Endothelial cell of umbilical vein (primary cell): ENCODE data around the gene RPS27L. TPM values are rescaled to one million over a fixed set of nuclear protein-coding genes. Genes with fewer than 3 reads are reported as not detected.
A peak's percentile ranks its signal among the peaks of the same experiment; 100 is the strongest.

Experiments used
- BruUV-seq: library from RNA; stranded (reverse); fragments of 400-500 nt; replicated peaks from 2 replicates; lab custom pipeline; 2021; lab: Mats Ljungman, UMichigan
- CTCF ChIA-PET: fragments of 300-600, 350-600 bp; sonication (Branson Sonifier 250); formaldehyde crosslinking; loops from one replicate; lab custom pipeline; 2021; ENCODE audit warnings: antibody characterized with exemption, inconsistent platforms; lab: Charles Lee
- POLR2A ChIA-PET: fragments of 300-600, 350-600 bp; sonication (Branson Sonifier 250); formaldehyde crosslinking; loops from one replicate; lab custom pipeline; 2021; ENCODE audit warnings: antibody characterized with exemption, inconsistent platforms; lab: Charles Lee
- DNase-seq: peaks from one replicate; pipeline ENCODE4 v3.0.0-alpha.2; 2011; ENCODE audit warnings: low read depth, low spot score
- FAIRE-seq: peaks from 2 replicates; lab custom pipeline; 2011; peaks lifted over from hg19 to GRCh38; lab: Jason Lieb, UNC
- H2AFZ ChIP-seq: 2 replicates; pipeline ENCODE4 v1.6.0; 2012; ENCODE audit warnings: low read depth, low read length, control low read depth, inconsistent platforms
- H3K27ac ChIP-seq: 2 replicates; pipeline ENCODE4 v1.5.1; 2011; ENCODE audit warnings: low read depth, mild to moderate bottlenecking, control low read depth, low read length, moderate library complexity; ENCODE audit not compliant: insufficient read depth
- H3K27me3 ChIP-seq, 2 experiments: 2 replicates each; pipeline versions ENCODE4 v1.6.0 to v1.6.1; 2011; ENCODE audit warnings: low read length in 2 of 2, mixed read lengths in 1 of 2; ENCODE audit not compliant: control insufficient read depth in 2 of 2, insufficient read depth in 2 of 2
- H3K36me3 ChIP-seq, 2 experiments: 2 replicates in 1 of 2; 3 replicates in 1 of 2; pipeline ENCODE4 v1.5.1; 2011; ENCODE audit warnings: low read length in 2 of 2, mild to moderate bottlenecking in 1 of 2, moderate library complexity in 1 of 2; ENCODE audit not compliant: control insufficient read depth in 2 of 2, insufficient read depth in 2 of 2; ENCODE audit errors: extremely low read depth in 1 of 2
- H3K4me1 ChIP-seq: 3 replicates; pipeline ENCODE4 v1.5.1; 2011; ENCODE audit warnings: mild to moderate bottlenecking, low read length; ENCODE audit not compliant: control insufficient read depth, insufficient read depth; ENCODE audit errors: extremely low read depth
- H3K4me2 ChIP-seq: 2 replicates; pipeline ENCODE4 v1.6.1; 2011; ENCODE audit warnings: low read length, control low read depth, mixed read lengths; ENCODE audit not compliant: insufficient read depth
- H3K4me3 ChIP-seq, 3 experiments: fragments of 200-600 bp in 1 of 3; sonication (generic), shearing (Covaris generic) in 1 of 3; replicated peaks in 1 of 3; 2 replicates each; pipeline ENCODE4 v1.5.1; 2011 to 2016; ENCODE audit warnings: control low read depth in 3 of 3, low read length in 3 of 3, mild to moderate bottlenecking in 2 of 3, inconsistent platforms in 1 of 3, low read depth in 1 of 3, moderate library complexity in 1 of 3; ENCODE audit not compliant: insufficient read depth in 1 of 3
- H3K79me2 ChIP-seq: 2 replicates; pipeline ENCODE4 v1.6.0; 2012; ENCODE audit warnings: low read length, inconsistent platforms; ENCODE audit not compliant: control insufficient read depth, insufficient read depth
- H3K9ac ChIP-seq: replicated peaks from 2 replicates; pipeline ENCODE3; 2011; ENCODE audit warnings: low read length, control low read depth; ENCODE audit not compliant: insufficient read depth; ENCODE audit errors: extremely low read depth
- H3K9me1 ChIP-seq: replicated peaks from 3 replicates; pipeline ENCODE4 v1.6.0; 2011; ENCODE audit warnings: mild to moderate bottlenecking, low read length; ENCODE audit not compliant: control insufficient read depth, insufficient read depth; ENCODE audit errors: extremely low read depth
- H3K9me3 ChIP-seq: replicated peaks from 2 replicates; pipeline ENCODE4 v1.5.1; 2012; ENCODE audit warnings: low read length, inconsistent platforms; ENCODE audit not compliant: control insufficient read depth, insufficient read depth
- H4K20me1 ChIP-seq: replicated peaks from 2 replicates; pipeline ENCODE3; 2011; ENCODE audit warnings: mild to moderate bottlenecking, low read length; ENCODE audit not compliant: control insufficient read depth, insufficient read depth; ENCODE audit errors: extremely low read depth
- EZH2 ChIP-seq: IDR thresholded peaks from 2 replicates; pipeline ENCODE4 v1.6.1; 2012; ENCODE audit warnings: borderline replicate concordance, low read depth, mild to moderate bottlenecking, moderate library complexity, low read length, inconsistent platforms; ENCODE audit not compliant: severe bottlenecking
- FOS ChIP-seq: IDR thresholded peaks from 2 replicates; pipeline ENCODE4 v1.6.1; 2011; ENCODE audit warnings: mild to moderate bottlenecking, low read length, moderate library complexity, borderline replicate concordance; ENCODE audit not compliant: insufficient read depth
- JUN ChIP-seq: IDR thresholded peaks from 2 replicates; pipeline ENCODE4 v1.6.1; 2011; ENCODE audit warnings: borderline replicate concordance, low read depth; ENCODE audit not compliant: insufficient read length, insufficient read depth
- MAX ChIP-seq: IDR thresholded peaks from 2 replicates; pipeline ENCODE4 v1.6.1; 2011; ENCODE audit not compliant: insufficient read depth, insufficient read length
- MYC ChIP-seq: IDR thresholded peaks from one replicate; pipeline ENCODE4 v1.6.1; 2011; ENCODE audit warnings: mild to moderate bottlenecking, low read depth, low read length
- POLR2A ChIP-seq: IDR thresholded peaks from 2 replicates; pipeline ENCODE4 v1.6.1; 2012; ENCODE audit warnings: low read depth, mild to moderate bottlenecking, control low read depth, low read length
- POLR2AphosphoS5 ChIP-seq: IDR thresholded peaks from 2 replicates; pipeline ENCODE4 v1.6.1; 2012; ENCODE audit warnings: low read depth, mild to moderate bottlenecking, control low read depth, low read length, moderate library complexity; ENCODE audit not compliant: insufficient read depth
- dilution Hi-C: fragments of 300-500 bp; cut with MboI; formaldehyde crosslinking; loops from one replicate; pipeline ENCODE4 v1.15.0; 2019; ENCODE audit warnings: low sequenced_read_pairs; ENCODE audit not compliant: extremely low pct_ligation_motif_present
- intact Hi-C: fragments of 100-400 bp; cut with micrococcal nuclease; formaldehyde crosslinking; loops from one replicate; pipeline ENCODE4 v1.10.0; 2022
- polyA plus RNA-seq, 4 experiments: library from polyadenylated mRNA; depleted of rRNA in 3 of 4; stranded (reverse) in 3 of 4; unstranded in 1 of 4; fragments of >200 nt; gene quantifications; 2 replicates each; pipeline versions ENCODE4 v1.2.1 to v1.2.3, GENCODE V29; 2011 to 2012; ENCODE audit warnings: missing spikeins in 1 of 4
- total RNA-seq: library from RNA; stranded (reverse); gene quantifications from 2 replicates; pipeline ENCODE4 v1.2.3, GENCODE V29; 2021

The RPS27L gene
- total and polyA plus RNA-seq, 2 donors (not counting 3 experiments of a cell fraction or from before 2014, with no cell fraction given), result 163 to 345 TPM

- peaks cover 28% of the 10 kb centered on the region for H3K4me1 ChIP-seq
- no peaks in the 10 kb centered on the region for H3K9me1 ChIP-seq
- no peak overlapping the region for H2AFZ ChIP-seq
- CTCF ChIA-PET, result interaction anchor here (0.8 to 1.8 kb wide), 9 partner anchors 8 to 94 kb away, joined by 3 to 8 read pairs (median 4); no protein-coding TSS in a partner anchor
- DNase-seq, result no peak
- BruUV-seq, result no TSS peak
- no peak overlapping the region for H3K27ac ChIP-seq
- H3K36me3 ChIP-seq, result no peaks in the 10 kb centered on the region
- peaks cover 2% of the 10 kb centered on the region for H4K20me1 ChIP-seq
- H3K79me2 ChIP-seq, result peaks cover 93% of the 10 kb centered on the region
- no peaks in the 10 kb centered on the region for H3K27me3 ChIP-seq
- no peak overlapping the region for H3K4me3 ChIP-seq
- no peak overlapping the region for H3K4me2 ChIP-seq
- intact Hi-C loops (no loop called here), dilution Hi-C loops (no loop called here)
- no peak for TF ChIP-seq MAX
- TF ChIP-seq FOS, result no peak
- TF ChIP-seq MYC, result no peak
- TF ChIP-seq JUN, result no peak
- TF ChIP-seq EZH2, result no peak
- no peak for TF ChIP-seq POLR2AphosphoS5
- no peak for FAIRE-seq
- POLR2A ChIA-PET, result no interaction called here
- no peak overlapping the region for H3K9ac ChIP-seq
- no peaks in the 10 kb centered on the region for H3K9me3 ChIP-seq
Observed at GRCh38 chr15:63194880-63195568, 37.7 kb upstream of the RPS27L start.

DNA sequence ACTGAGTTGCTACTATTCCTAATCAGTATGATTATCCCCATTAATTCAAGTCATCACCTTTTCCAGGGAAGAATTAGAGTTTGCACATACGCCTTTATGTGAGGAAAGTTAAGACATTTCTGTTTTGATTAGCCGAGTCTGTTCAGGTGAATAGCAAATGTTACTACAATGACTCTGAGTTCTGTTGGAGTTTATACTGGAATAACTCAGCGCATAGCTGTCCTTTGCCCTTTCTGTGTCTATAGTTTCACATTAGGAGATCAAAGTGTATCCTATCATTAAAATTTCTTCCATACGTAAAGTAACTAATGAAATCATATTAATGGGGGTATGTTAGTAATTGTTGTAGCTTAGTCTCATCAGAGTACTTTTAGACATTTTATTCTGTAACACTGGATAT, 37.0 kb upstream of the RPS27L start:
- H3K9me3 ChIP-seq, result no peaks in the 10 kb centered on the region
- CTCF ChIA-PET, result interaction anchor here (0.8 to 1.8 kb wide), 11 partner anchors 8 to 147 kb away, joined by 3 to 8 read pairs (median 5); no protein-coding TSS in a partner anchor
- no peaks in the 10 kb centered on the region for H3K36me3 ChIP-seq
- intact Hi-C loops, result no loop called here
- H3K4me1 ChIP-seq, result peaks cover 28% of the 10 kb centered on the region
- dilution Hi-C loops, result no loop called here
- no peak overlapping the region for H3K9ac ChIP-seq
- DNase-seq (no peak), FAIRE-seq (no peak)
- H3K9me1 ChIP-seq, result no peaks in the 10 kb centered on the region
- TF ChIP-seq POLR2AphosphoS5 (no peak), POLR2A (no peak), FOS (no peak), EZH2 (no peak), MAX (no peak)
- POLR2A ChIA-PET, result no interaction called here
- H3K27ac ChIP-seq, result peak overlapping the region; percentile 36
- BruUV-seq, result no TSS peak
- H3K27me3 ChIP-seq, result no peaks in the 10 kb centered on the region
- H3K4me2 ChIP-seq, result peak overlapping the region; percentile 24
- no peak overlapping the region for H2AFZ ChIP-seq
- H3K4me3 ChIP-seq, result no peak overlapping the region
- peaks cover 2% of the 10 kb centered on the region for H4K20me1 ChIP-seq
- H3K79me2 ChIP-seq, result peaks cover 94% of the 10 kb centered on the region
